K562 (cell line): ENCODE data around the gene RSBN1L. TPM values are rescaled to one million over a fixed set of nuclear protein-coding genes. Genes with fewer than 3 reads are reported as not detected.

Experiments
- ATAC-seq: fragments of 200-7000 bp; cut with Tn5 transposase; 3 replicates; pipeline ENCODE4 v1.9.1; 2020; ENCODE audit warnings: moderate library complexity
- BruUV-seq: library from RNA; stranded (reverse); fragments of 400-500 nt; replicated peaks from 2 replicates; lab custom pipeline; 2021; lab: Mats Ljungman, UMichigan
- CTCF ChIA-PET: fragments of 300-600 bp; formaldehyde crosslinking; extraction: SDS; loops from one replicate; lab custom pipeline; 2021; ENCODE audit warnings: low intra/inter-chr PET ratio; lab: Yijun Ruan, JAX
- POLR2A ChIA-PET: fragments of 300-600, 350-650 bp; sonication (Branson Sonifier 250); formaldehyde crosslinking; extraction: SDS; loops from one replicate; lab custom pipeline; 2021; ENCODE audit warnings: antibody characterized with exemption, inconsistent platforms; lab: Yijun Ruan, JAX
- DNase-seq, 4 experiments: peaks; one replicate each; pipeline versions ENCODE4 v3.0.0 to v3.0.0-alpha.2; 2011 to 2018; ENCODE audit warnings: low spot score in 3 of 4, mixed read lengths in 3 of 4; ENCODE audit errors: extremely low read depth in 1 of 4
- FAIRE-seq: peaks from 2 replicates; lab custom pipeline; 2011; peaks lifted over from hg19 to GRCh38; lab: Jason Lieb, UNC
- H2AFZ ChIP-seq: 2 replicates; pipeline ENCODE4 v1.6.0; 2011; ENCODE audit warnings: low read depth, low read length, control low read depth, inconsistent platforms
- H3K27ac ChIP-seq: fragments of 200-600 bp; 3 replicates; pipeline ENCODE4 v1.8.0; 2011; ENCODE audit warnings: low read depth, mild to moderate bottlenecking, control low read depth, inconsistent platforms, low read length, moderate library complexity, mixed read lengths; ENCODE audit errors: extremely low read depth
- H3K27me3 ChIP-seq, 2 experiments: fragments of 300-600 bp in 1 of 2; 2 replicates in 1 of 2; 3 replicates in 1 of 2; pipeline versions ENCODE4 v1.6.0 to v1.8.0; 2011; ENCODE audit warnings: inconsistent platforms in 2 of 2, low read length in 2 of 2, mild to moderate bottlenecking in 1 of 2, mixed read lengths in 1 of 2, moderate library complexity in 1 of 2; ENCODE audit not compliant: control insufficient read depth in 2 of 2, insufficient read depth in 2 of 2
- H3K36me3 ChIP-seq: fragments of 300-600 bp; 3 replicates; pipeline ENCODE4 v1.8.0; 2011; ENCODE audit warnings: mild to moderate bottlenecking, low read length, inconsistent platforms; ENCODE audit not compliant: control insufficient read depth, insufficient read depth
- H3K4me1 ChIP-seq, 2 experiments: fragments of 200-600 bp in 1 of 2; replicated peaks in 1 of 2; 2 replicates in 1 of 2; 3 replicates in 1 of 2; pipeline versions ENCODE4 v1.5.1 to v1.8.0; 2011; ENCODE audit warnings: inconsistent platforms in 2 of 2, low read length in 2 of 2, mild to moderate bottlenecking in 1 of 2, mixed read lengths in 1 of 2, moderate library complexity in 1 of 2; ENCODE audit not compliant: control insufficient read depth in 2 of 2, insufficient read depth in 2 of 2
- H3K4me2 ChIP-seq: 2 replicates; pipeline ENCODE4 v1.6.1; 2011; ENCODE audit warnings: low read length, control low read depth, inconsistent platforms, mixed read lengths; ENCODE audit not compliant: insufficient read depth
- H3K4me3 ChIP-seq: fragments of 200-600 bp; sonication (generic), shearing (Covaris generic); 2 replicates; pipeline ENCODE4 v1.5.1; 2016; ENCODE audit warnings: control low read depth, inconsistent platforms
- H3K79me2 ChIP-seq: fragments of 200-600 bp; 3 replicates; pipeline ENCODE4 v1.8.0; 2011; ENCODE audit warnings: low read length, inconsistent platforms; ENCODE audit not compliant: control insufficient read depth, insufficient read depth
- H3K9ac ChIP-seq, 2 experiments: 2 replicates each; pipeline versions ENCODE4 v1.6.0 to v1.6.1; 2011; ENCODE audit warnings: low read depth in 2 of 2, low read length in 2 of 2, control low read depth in 1 of 2, inconsistent platforms in 1 of 2, mild to moderate bottlenecking in 1 of 2, mixed read lengths in 1 of 2; ENCODE audit not compliant: insufficient read depth in 1 of 2
- H3K9me1 ChIP-seq: one replicate; pipeline ENCODE4 v1.6.0; 2011; ENCODE audit warnings: inconsistent platforms, mild to moderate bottlenecking, low read length, moderate library complexity; ENCODE audit not compliant: control insufficient read depth, insufficient read depth
- H3K9me3 ChIP-seq: replicated peaks from 2 replicates; pipeline ENCODE4 v1.5.1; 2011; ENCODE audit warnings: low read depth, low read length, inconsistent platforms; ENCODE audit not compliant: control insufficient read depth, insufficient read depth
- H4K20me1 ChIP-seq: replicated peaks from 2 replicates; pipeline ENCODE4 v1.6.1; 2011; ENCODE audit warnings: low read length, inconsistent platforms, mixed read lengths; ENCODE audit not compliant: control insufficient read depth, insufficient read depth
- CBX5 ChIP-seq: IDR thresholded peaks from 2 replicates; pipeline ENCODE4 v1.6.1; 2014; ENCODE audit warnings: low read depth, borderline replicate concordance
- KLF10 ChIP-seq: fragments of 250-450 bp; sonication (Bioruptor Pico); IDR thresholded peaks from 2 replicates; pipeline ENCODE4 v1.6.1; 2021; ENCODE audit warnings: matching md5 sums
- NFYB ChIP-seq: IDR thresholded peaks from 2 replicates; pipeline ENCODE4 v1.6.1; 2011; ENCODE audit warnings: mild to moderate bottlenecking, moderate library complexity; ENCODE audit not compliant: insufficient read length; ENCODE audit errors: extremely low read depth
- TRIM24 ChIP-seq, 2 experiments: fragments of 450-650 bp; IDR thresholded peaks; 2 replicates each; pipeline ENCODE4 v1.6.1; 2016
- TRIM28 ChIP-seq: fragments of 450-650 bp; IDR thresholded peaks from 2 replicates; pipeline ENCODE4 v1.6.1; 2017
- WGBS: fragments of 100-300 bp; shearing (Covaris generic); methylation state at CpG from one replicate; pipeline ENCODE4 v1.1.6; 2016; ENCODE audit warnings: low coverage, mixed read lengths; ENCODE audit not compliant: insufficient coverage; ENCODE audit errors: missing lambda C conversion rate; 5-methylcytosine and 5-hydroxymethylcytosine counted together
- in situ Hi-C: fragments of 300-500 bp; cut with MboI; formaldehyde crosslinking; loops from 4 replicates; pipeline ENCODE4 v1.15.0; 2018; ENCODE audit warnings: inconsistent platforms, mixed read lengths
- intact Hi-C: fragments of 100-400 bp; cut with micrococcal nuclease; formaldehyde crosslinking; loops from 2 replicates; pipeline ENCODE4 v1.14.2; 2022
- polyA plus RNA-seq, 8 experiments: library from polyadenylated mRNA; depleted of rRNA in 4 of 8; stranded (reverse) in 5 of 8; unstranded in 3 of 8; fragments of >200 nt; fragmentation: Nextera tagmentation in 2 of 8; fragmentation: Illumina TruSeq in 1 of 8; extraction: Ambion mirVana in 2 of 8; extraction: Trizol in 1 of 8; gene quantifications; 2 replicates each; pipeline versions ENCODE4 v1.2.1 to v1.2.3, GENCODE V29; 2011 to 2014; ENCODE audit warnings: inconsistent platforms in 1 of 8, missing spikeins in 1 of 8
- total RNA-seq, 7 experiments: library from RNA; depleted of rRNA in 6 of 7; stranded (reverse); fragments of >200 nt in 6 of 7; fragmentation: Illumina TruSeq in 2 of 7; extraction: Trizol in 2 of 7; gene quantifications; 2 replicates each; pipeline versions ENCODE4 v1.2.1 to v1.2.3, GENCODE V29; 2011 to 2021; ENCODE audit warnings: low replicate concordance in 1 of 7
- TF ChIP-seq, protein P1 (sequence below), 2 experiments: fragments of 150-350 bp in 1 of 2; IDR thresholded peaks; 2 replicates each; pipeline ENCODE4 v1.6.1; 2012 to 2016; ENCODE audit warnings: low read depth in 2 of 2, low read length in 2 of 2, mild to moderate bottlenecking in 1 of 2, moderate library complexity in 1 of 2
- TF ChIP-seq, protein P2 (sequence below): fragments of 450-650 bp; IDR thresholded peaks from 2 replicates; pipeline ENCODE4 v1.6.1; 2017; ENCODE audit warnings: antibody characterized with exemption
- TF ChIP-seq, protein P3 (sequence below), 2 experiments: fragments of 450-650 bp in 1 of 2; sonication (generic) in 1 of 2; formaldehyde crosslinking in 1 of 2; IDR thresholded peaks; 2 replicates each; pipeline versions ENCODE4 v1.7.1 to v1.9.0; 2016 to 2022; ENCODE audit warnings: inconsistent platforms in 1 of 2, mild to moderate bottlenecking in 1 of 2, missing genetic modification reagents in 1 of 2

The RSBN1L gene
- total and polyA plus RNA-seq, 9 of the 15 experiments (the other 6 are each of a cell fraction or from before 2014, with no cell fraction given): 6.2 to 35.2 (median 20.1) TPM

DNA sequence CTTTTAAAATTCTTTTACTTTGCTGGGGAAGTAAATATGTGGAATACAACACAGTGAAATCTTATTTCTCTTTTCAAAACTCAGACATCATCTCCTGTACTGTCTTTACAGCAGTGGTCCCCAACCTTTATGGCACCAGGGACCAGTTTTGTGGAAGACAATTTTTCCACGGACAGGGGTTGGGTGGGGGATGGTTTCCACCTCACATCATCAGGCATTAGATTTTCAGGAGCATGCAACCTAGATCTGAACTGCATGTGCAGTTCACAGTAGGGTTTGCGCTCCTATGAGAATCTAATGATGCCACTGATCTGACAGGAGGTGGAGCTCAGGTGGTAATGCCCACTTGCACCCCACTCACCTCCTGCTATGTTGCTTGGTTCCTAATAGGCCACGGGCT, 89.8 kb downstream of the RSBN1L start:
- Histone ChIP-seq H3K9ac (no peak overlapping the region), H3K27ac (no peak overlapping the region), H3K4me3 (no peak overlapping the region), H3K27me3 (no peaks in the 10 kb centered on the region), H2AFZ (no peak overlapping the region), H3K79me2 (no peaks in the 10 kb centered on the region), H3K9me3 (peaks cover 3% of the 10 kb centered on the region; the same call in 1 of the 2 replicates), H3K36me3 (peaks cover 29% of the 10 kb centered on the region), H4K20me1 (no peaks in the 10 kb centered on the region), H3K4me2 (no peak overlapping the region), H3K4me1 (peaks cover 0 to 10% of the 10 kb centered on the region in 2 experiments; a peak in 1 of 5 replicates), H3K9me1 (no peaks in the 10 kb centered on the region)
- FAIRE-seq: no peak
- in situ Hi-C loops (no loop called here), intact Hi-C loops (no loop called here)
- CTCF ChIA-PET: no interaction called here
- 92% methylated on average over 3 of the region's 3 CpGs for WGBS
- no peak for ATAC-seq
- BruUV-seq: no TSS peak
- POLR2A ChIA-PET: no interaction called here
- no peak for DNase-seq
- TF ChIP-seq, protein P1, sequence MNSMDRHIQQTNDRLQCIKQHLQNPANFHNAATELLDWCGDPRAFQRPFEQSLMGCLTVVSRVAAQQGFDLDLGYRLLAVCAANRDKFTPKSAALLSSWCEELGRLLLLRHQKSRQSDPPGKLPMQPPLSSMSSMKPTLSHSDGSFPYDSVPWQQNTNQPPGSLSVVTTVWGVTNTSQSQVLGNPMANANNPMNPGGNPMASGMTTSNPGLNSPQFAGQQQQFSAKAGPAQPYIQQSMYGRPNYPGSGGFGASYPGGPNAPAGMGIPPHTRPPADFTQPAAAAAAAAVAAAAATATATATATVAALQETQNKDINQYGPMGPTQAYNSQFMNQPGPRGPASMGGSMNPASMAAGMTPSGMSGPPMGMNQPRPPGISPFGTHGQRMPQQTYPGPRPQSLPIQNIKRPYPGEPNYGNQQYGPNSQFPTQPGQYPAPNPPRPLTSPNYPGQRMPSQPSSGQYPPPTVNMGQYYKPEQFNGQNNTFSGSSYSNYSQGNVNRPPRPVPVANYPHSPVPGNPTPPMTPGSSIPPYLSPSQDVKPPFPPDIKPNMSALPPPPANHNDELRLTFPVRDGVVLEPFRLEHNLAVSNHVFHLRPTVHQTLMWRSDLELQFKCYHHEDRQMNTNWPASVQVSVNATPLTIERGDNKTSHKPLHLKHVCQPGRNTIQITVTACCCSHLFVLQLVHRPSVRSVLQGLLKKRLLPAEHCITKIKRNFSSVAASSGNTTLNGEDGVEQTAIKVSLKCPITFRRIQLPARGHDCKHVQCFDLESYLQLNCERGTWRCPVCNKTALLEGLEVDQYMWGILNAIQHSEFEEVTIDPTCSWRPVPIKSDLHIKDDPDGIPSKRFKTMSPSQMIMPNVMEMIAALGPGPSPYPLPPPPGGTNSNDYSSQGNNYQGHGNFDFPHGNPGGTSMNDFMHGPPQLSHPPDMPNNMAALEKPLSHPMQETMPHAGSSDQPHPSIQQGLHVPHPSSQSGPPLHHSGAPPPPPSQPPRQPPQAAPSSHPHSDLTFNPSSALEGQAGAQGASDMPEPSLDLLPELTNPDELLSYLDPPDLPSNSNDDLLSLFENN (IDR thresholded peaks at IDR 0.05; ENCODE audit: low read depth in 2 of 2, low read length in 2 of 2): no peak
- TF ChIP-seq KLF10 (CRISPR knock-in tag): no peak
- TF ChIP-seq TRIM28: 0 out of 2 replicates have a peak, but pooled peaks have one; percentile 52
- TF ChIP-seq NFYB: no peak
- TF ChIP-seq, protein P2, sequence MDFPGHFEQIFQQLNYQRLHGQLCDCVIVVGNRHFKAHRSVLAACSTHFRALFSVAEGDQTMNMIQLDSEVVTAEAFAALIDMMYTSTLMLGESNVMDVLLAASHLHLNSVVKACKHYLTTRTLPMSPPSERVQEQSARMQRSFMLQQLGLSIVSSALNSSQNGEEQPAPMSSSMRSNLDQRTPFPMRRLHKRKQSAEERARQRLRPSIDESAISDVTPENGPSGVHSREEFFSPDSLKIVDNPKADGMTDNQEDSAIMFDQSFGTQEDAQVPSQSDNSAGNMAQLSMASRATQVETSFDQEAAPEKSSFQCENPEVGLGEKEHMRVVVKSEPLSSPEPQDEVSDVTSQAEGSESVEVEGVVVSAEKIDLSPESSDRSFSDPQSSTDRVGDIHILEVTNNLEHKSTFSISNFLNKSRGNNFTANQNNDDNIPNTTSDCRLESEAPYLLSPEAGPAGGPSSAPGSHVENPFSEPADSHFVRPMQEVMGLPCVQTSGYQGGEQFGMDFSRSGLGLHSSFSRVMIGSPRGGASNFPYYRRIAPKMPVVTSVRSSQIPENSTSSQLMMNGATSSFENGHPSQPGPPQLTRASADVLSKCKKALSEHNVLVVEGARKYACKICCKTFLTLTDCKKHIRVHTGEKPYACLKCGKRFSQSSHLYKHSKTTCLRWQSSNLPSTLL: no peak
- TF ChIP-seq, protein P3, sequence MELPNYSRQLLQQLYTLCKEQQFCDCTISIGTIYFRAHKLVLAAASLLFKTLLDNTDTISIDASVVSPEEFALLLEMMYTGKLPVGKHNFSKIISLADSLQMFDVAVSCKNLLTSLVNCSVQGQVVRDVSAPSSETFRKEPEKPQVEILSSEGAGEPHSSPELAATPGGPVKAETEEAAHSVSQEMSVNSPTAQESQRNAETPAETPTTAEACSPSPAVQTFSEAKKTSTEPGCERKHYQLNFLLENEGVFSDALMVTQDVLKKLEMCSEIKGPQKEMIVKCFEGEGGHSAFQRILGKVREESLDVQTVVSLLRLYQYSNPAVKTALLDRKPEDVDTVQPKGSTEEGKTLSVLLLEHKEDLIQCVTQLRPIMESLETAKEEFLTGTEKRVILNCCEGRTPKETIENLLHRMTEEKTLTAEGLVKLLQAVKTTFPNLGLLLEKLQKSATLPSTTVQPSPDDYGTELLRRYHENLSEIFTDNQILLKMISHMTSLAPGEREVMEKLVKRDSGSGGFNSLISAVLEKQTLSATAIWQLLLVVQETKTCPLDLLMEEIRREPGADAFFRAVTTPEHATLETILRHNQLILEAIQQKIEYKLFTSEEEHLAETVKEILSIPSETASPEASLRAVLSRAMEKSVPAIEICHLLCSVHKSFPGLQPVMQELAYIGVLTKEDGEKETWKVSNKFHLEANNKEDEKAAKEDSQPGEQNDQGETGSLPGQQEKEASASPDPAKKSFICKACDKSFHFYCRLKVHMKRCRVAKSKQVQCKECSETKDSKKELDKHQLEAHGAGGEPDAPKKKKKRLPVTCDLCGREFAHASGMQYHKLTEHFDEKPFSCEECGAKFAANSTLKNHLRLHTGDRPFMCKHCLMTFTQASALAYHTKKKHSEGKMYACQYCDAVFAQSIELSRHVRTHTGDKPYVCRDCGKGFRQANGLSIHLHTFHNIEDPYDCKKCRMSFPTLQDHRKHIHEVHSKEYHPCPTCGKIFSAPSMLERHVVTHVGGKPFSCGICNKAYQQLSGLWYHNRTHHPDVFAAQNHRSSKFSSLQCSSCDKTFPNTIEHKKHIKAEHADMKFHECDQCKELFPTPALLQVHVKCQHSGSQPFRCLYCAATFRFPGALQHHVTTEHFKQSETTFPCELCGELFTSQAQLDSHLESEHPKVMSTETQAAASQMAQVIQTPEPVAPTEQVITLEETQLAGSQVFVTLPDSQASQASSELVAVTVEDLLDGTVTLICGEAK (IDR thresholded peaks at IDR 0.05): no peak
- TF ChIP-seq, protein P3 (CRISPR knock-in tag; IDR thresholded peaks at IDR 0.05): no peak
- 0 out of 2 replicates have a peak, but pooled peaks have one; percentile 50 for TF ChIP-seq CBX5
- peak; percentile 56 to 74 for TF ChIP-seq TRIM24 (IDR thresholded peaks at IDR 0.05)
